HUES6 (cell line): ENCODE data around the gene GBA3.

Experiments used
- H3K27ac ChIP-seq: 2 replicates; pipeline ENCODE4 v1.7.0; 2013; ENCODE audit warnings: low read depth, mild to moderate bottlenecking, low read length, inconsistent platforms
- H3K27me3 ChIP-seq: 2 replicates; pipeline ENCODE4 v1.6.1; 2013; ENCODE audit warnings: low read length; ENCODE audit not compliant: control insufficient read depth, insufficient read depth
- H3K36me3 ChIP-seq: 2 replicates; pipeline ENCODE4 v1.6.1; 2013; ENCODE audit warnings: low read length; ENCODE audit not compliant: control insufficient read depth, insufficient read depth
- H3K4me1 ChIP-seq: 2 replicates; pipeline ENCODE4 v1.6.1; 2013; ENCODE audit warnings: low read length; ENCODE audit not compliant: control insufficient read depth, insufficient read depth
- H3K4me3 ChIP-seq: 2 replicates; pipeline ENCODE4 v1.5.1; 2013; ENCODE audit warnings: low read depth, low read length
- H3K9ac ChIP-seq: one replicate; pipeline ENCODE4 v1.6.1; 2013; ENCODE audit warnings: mild to moderate bottlenecking, low read length
- H3K9me3 ChIP-seq: 2 replicates; pipeline ENCODE4 v1.6.1; 2013; ENCODE audit warnings: low read depth, low read length; ENCODE audit not compliant: control insufficient read depth, insufficient read depth

The GBA3 gene

GRCh38 chr4:22842360-22843018 is 149.8 kb downstream of the GBA3 start:
- Histone ChIP-seq H3K27ac (no peak overlapping the region), H3K4me3 (no peak overlapping the region), H3K36me3 (no peaks in the 10 kb centered on the region), H3K9me3 (no peaks in the 10 kb centered on the region), H3K4me1 (no peaks in the 10 kb centered on the region), H3K9ac (no peak overlapping the region), H3K27me3 (no peaks in the 10 kb centered on the region)

GRCh38 chr4:22848332-22848731 is 155.6 kb downstream of the GBA3 start:
- no peak overlapping the region for H3K9ac ChIP-seq
- peaks cover 7% of the 10 kb centered on the region; the same call in 1 of the 2 replicates for H3K4me1 ChIP-seq
- no peaks in the 10 kb centered on the region for H3K9me3 ChIP-seq
- H3K27ac ChIP-seq: no peak overlapping the region
- H3K27me3 ChIP-seq: no peaks in the 10 kb centered on the region
- H3K36me3 ChIP-seq: no peaks in the 10 kb centered on the region
- no peak overlapping the region for H3K4me3 ChIP-seq

- Histone ChIP-seq H3K9me3 (no peaks in the 10 kb centered on the region), H3K27me3 (no peaks in the 10 kb centered on the region), H3K9ac (no peak overlapping the region), H3K4me3 (no peak overlapping the region), H3K36me3 (no peaks in the 10 kb centered on the region), H3K4me1 (peaks cover 7% of the 10 kb centered on the region; the same call in 1 of the 2 replicates), H3K27ac (no peak overlapping the region)
Observed at GRCh38 chr4:22850055-22850454, 157.3 kb downstream of the GBA3 start.

- Histone ChIP-seq H3K4me3 (no peak overlapping the region), H3K4me1 (peaks cover 7% of the 10 kb centered on the region; the same call in 1 of the 2 replicates), H3K9me3 (no peaks in the 10 kb centered on the region), H3K9ac (no peak overlapping the region), H3K36me3 (no peaks in the 10 kb centered on the region), H3K27me3 (no peaks in the 10 kb centered on the region), H3K27ac (no peak overlapping the region)
Observed at GRCh38 chr4:22850630-22851029, 157.9 kb downstream of the GBA3 start.

GRCh38 chr4:22857411-22857810 is 164.7 kb downstream of the GBA3 start:
- H3K36me3 ChIP-seq: no peaks in the 10 kb centered on the region
- no peak overlapping the region for H3K4me3 ChIP-seq
- H3K27ac ChIP-seq: no peak overlapping the region
- no peaks in the 10 kb centered on the region for H3K4me1 ChIP-seq
- no peak overlapping the region for H3K9ac ChIP-seq
- H3K27me3 ChIP-seq: no peaks in the 10 kb centered on the region
- H3K9me3 ChIP-seq: no peaks in the 10 kb centered on the region

- H3K36me3 ChIP-seq: no peaks in the 10 kb centered on the region
- H3K4me1 ChIP-seq: no peaks in the 10 kb centered on the region
- H3K27me3 ChIP-seq: no peaks in the 10 kb centered on the region
- no peak overlapping the region for H3K27ac ChIP-seq
- no peaks in the 10 kb centered on the region for H3K9me3 ChIP-seq
- H3K9ac ChIP-seq: no peak overlapping the region
- no peak overlapping the region for H3K4me3 ChIP-seq
Observed at GRCh38 chr4:22859318-22859717, 166.6 kb downstream of the GBA3 start.
